HepG2 (cell line): Measurements from ENCODE around the gene NNMT. TPM values are rescaled to one million over a fixed set of nuclear protein-coding genes. Genes with fewer than 3 reads are reported as not detected.

Experiments used
- AFF4 ChIP-seq: sonication (generic); formaldehyde crosslinking; IDR thresholded peaks from 2 replicates; pipeline ENCODE4 v1.4.0; 2020; ENCODE audit warnings: missing genetic modification reagents
- CCAR2 ChIP-seq: fragments of 200-400 bp; formaldehyde crosslinking; optimal IDR thresholded peaks from 2 replicates; pipeline ENCODE3; 2018; ENCODE audit warnings: low read depth, mild to moderate bottlenecking, low read length, moderate library complexity
- CSRNP2 ChIP-seq: sonication (generic); formaldehyde crosslinking; conservative IDR thresholded peaks from 2 replicates; pipeline ENCODE4 v1.8.0; 2022; ENCODE audit warnings: low read depth, missing genetic modification reagents
- GMEB1 ChIP-seq: sonication (generic); formaldehyde crosslinking; IDR thresholded peaks from 2 replicates; pipeline ENCODE4 v1.5.1; 2020; ENCODE audit warnings: missing genetic modification reagents, mild to moderate bottlenecking, borderline replicate concordance
- HINFP ChIP-seq: sonication (generic); formaldehyde crosslinking; IDR thresholded peaks from 2 replicates; pipeline ENCODE4 v1.4.0; 2020; ENCODE audit warnings: low read depth, mild to moderate bottlenecking, missing genetic modification reagents
- ISL2 ChIP-seq: sonication (generic); formaldehyde crosslinking; IDR thresholded peaks from 2 replicates; pipeline ENCODE4 v1.5.0; 2020; ENCODE audit warnings: missing genetic modification reagents
- JUN ChIP-seq: sonication (generic); formaldehyde crosslinking; IDR thresholded peaks from 2 replicates; pipeline ENCODE4 v1.4.0; 2020; ENCODE audit warnings: mild to moderate bottlenecking, missing genetic modification reagents
- KLF9 ChIP-seq: IDR thresholded peaks from 2 replicates; pipeline ENCODE4 v1.6.1; 2016; ENCODE audit warnings: low read depth
- MEIS1 ChIP-seq: sonication (generic); formaldehyde crosslinking; IDR thresholded peaks from 2 replicates; pipeline ENCODE4 v1.9.0; 2021; ENCODE audit warnings: mild to moderate bottlenecking, missing genetic modification reagents, moderate library complexity, borderline replicate concordance
- PRMT3 ChIP-seq: sonication (generic); formaldehyde crosslinking; IDR thresholded peaks from 2 replicates; pipeline ENCODE4 v1.8.1; 2022; ENCODE audit warnings: low read depth, mild to moderate bottlenecking, moderate library complexity, missing genetic modification reagents, borderline replicate concordance
- SAP130 ChIP-seq: IDR thresholded peaks from 2 replicates; pipeline ENCODE4 v1.6.1; 2016; ENCODE audit warnings: low read depth
- SIN3A ChIP-seq: IDR thresholded peaks from 2 replicates; pipeline ENCODE4 v1.6.1; 2011; ENCODE audit warnings: low read depth, mild to moderate bottlenecking, control low read depth, low read length, borderline replicate concordance
- THAP8 ChIP-seq: sonication (generic); formaldehyde crosslinking; IDR thresholded peaks from 2 replicates; pipeline ENCODE4 v1.5.1; 2020; ENCODE audit warnings: missing genetic modification reagents, mild to moderate bottlenecking, borderline replicate concordance
- ZBTB49 ChIP-seq: sonication (generic); formaldehyde crosslinking; IDR thresholded peaks from 2 replicates; pipeline ENCODE4 v1.4.0; 2020; ENCODE audit warnings: missing genetic modification reagents, borderline replicate concordance
- ZNF143 ChIP-seq: sonication (generic); formaldehyde crosslinking; IDR thresholded peaks from 2 replicates; pipeline ENCODE4 v1.4.0; 2020; ENCODE audit warnings: missing genetic modification reagents
- ZNF781 ChIP-seq: sonication (generic); formaldehyde crosslinking; IDR thresholded peaks from 2 replicates; pipeline ENCODE4 v1.5.1; 2020; ENCODE audit warnings: borderline replicate concordance, mild to moderate bottlenecking, missing genetic modification reagents; ENCODE audit errors: not compliant biosample characterization
- polyA plus RNA-seq, 8 experiments: library from polyadenylated mRNA; depleted of rRNA in 3 of 8; stranded (reverse) in 7 of 8; unstranded in 1 of 8; fragments of >200 nt; fragmentation: Illumina TruSeq in 4 of 8; extraction: Trizol in 4 of 8; gene quantifications; 2 replicates each; pipeline versions ENCODE4 v1.2.1 to v1.2.3, GENCODE V29; 2011 to 2016; ENCODE audit warnings: low read depth in 4 of 8, missing spikeins in 1 of 8, mixed read lengths in 1 of 8; ENCODE audit not compliant: insufficient read depth in 1 of 8
- total RNA-seq, 5 experiments: library from RNA; depleted of rRNA; stranded (reverse); fragments of >200 nt; fragmentation: Illumina TruSeq; extraction: Trizol; gene quantifications; 2 replicates each; pipeline ENCODE4 v1.2.3, GENCODE V29; 2016; ENCODE audit warnings: low read depth in 1 of 5

NNMT gene
- total and polyA plus RNA-seq, 2 of the 13 experiments (the other 11 are each of a cell fraction or from before 2014, with no cell fraction given): 0.13 TPM; not detected in 1

GRCh38 chr11:114274637-114275036, 21.6 kb upstream of the NNMT start (continued):
- TF ChIP-seq HINFP (CRISPR knock-in tag) (no peak), ZBTB49 (CRISPR knock-in tag) (no peak), CCAR2 (no peak), PRMT3 (CRISPR knock-in tag) (no peak), SAP130 (CRISPR knock-in tag) (no peak), ISL2 (no peak), JUN (no peak), GMEB1 (CRISPR knock-in tag) (no peak), ZNF781 (no peak), KLF9 (CRISPR knock-in tag) (no peak), AFF4 (CRISPR knock-in tag) (no peak), THAP8 (CRISPR knock-in tag) (no peak), ZNF143 (no peak), CSRNP2 (no peak), MEIS1 (no peak), SIN3A (no peak)
